OCI-LY1 (cell line): ENCODE data around the gene APBB3.

Source experiments
- H2AFZ ChIP-seq: fragments of 200-600 bp; sonication (generic), shearing (Covaris generic); 2 replicates; pipeline ENCODE4 v1.6.0; 2014; ENCODE audit warnings: antibody characterized with exemption, mild to moderate bottlenecking, low read length
- H3F3A ChIP-seq: fragments of 200-600 bp; sonication (generic), shearing (Covaris generic); 2 replicates; pipeline ENCODE4 v1.6.0; 2014; ENCODE audit warnings: mild to moderate bottlenecking, antibody characterized with exemption, low read length, moderate library complexity; ENCODE audit not compliant: insufficient read depth
- H3K27ac ChIP-seq: fragments of 200-600 bp; sonication (generic); 2 replicates; pipeline ENCODE4 v1.5.1; 2014; ENCODE audit warnings: low read length, mixed run types, mild to moderate bottlenecking, low read depth; ENCODE audit not compliant: poor library complexity, severe bottlenecking
- H3K27me3 ChIP-seq: fragments of 200-600 bp; sonication (generic); 2 replicates; pipeline ENCODE4 v1.6.0; 2014; ENCODE audit warnings: antibody characterized with exemption, mild to moderate bottlenecking, low read length, moderate library complexity; ENCODE audit not compliant: insufficient read depth
- H3K36me3 ChIP-seq: fragments of 200-600 bp; sonication (generic); 2 replicates; pipeline ENCODE4 v1.6.1; 2014; ENCODE audit warnings: mild to moderate bottlenecking, antibody characterized with exemption, low read length, moderate library complexity, mixed read lengths; ENCODE audit not compliant: insufficient read depth
- H3K4me1 ChIP-seq: fragments of 200-600 bp; sonication (generic); 2 replicates; pipeline ENCODE4 v1.5.1; 2014; ENCODE audit warnings: mild to moderate bottlenecking, low read length, moderate library complexity; ENCODE audit not compliant: insufficient read depth, severe bottlenecking
- H3K4me2 ChIP-seq: fragments of 200-600 bp; sonication (generic), shearing (Covaris generic); 2 replicates; pipeline ENCODE4 v1.6.1; 2014; ENCODE audit warnings: low read length
- H3K4me3 ChIP-seq: fragments of 200-600 bp; sonication (generic); 2 replicates; pipeline ENCODE4 v1.5.1; 2014; ENCODE audit warnings: low read length, low read depth, mild to moderate bottlenecking, mixed read lengths; ENCODE audit not compliant: poor library complexity, severe bottlenecking
- H3K79me2 ChIP-seq: fragments of 200-600 bp; shearing (Covaris generic); 2 replicates; pipeline ENCODE4 v1.6.1; 2016; ENCODE audit warnings: mixed run types, low read length, mixed read lengths; ENCODE audit not compliant: insufficient read depth
- H3K9ac ChIP-seq: fragments of 200-600 bp; sonication (generic), shearing (Covaris generic); 2 replicates; pipeline ENCODE4 v1.6.1; 2014; ENCODE audit warnings: mild to moderate bottlenecking, low read length, mixed read lengths
- H3K9me2 ChIP-seq: fragments of 200-600 bp; sonication (generic), shearing (Covaris generic); 2 replicates; pipeline ENCODE4 v1.6.1; 2014; ENCODE audit warnings: low read depth, mild to moderate bottlenecking, low read length, mixed read lengths
- H3K9me3 ChIP-seq: fragments of 200-600 bp; shearing (Covaris generic); 2 replicates; pipeline ENCODE4 v1.6.1; 2014; ENCODE audit warnings: low read length, mixed read lengths
- H4K20me1 ChIP-seq: fragments of 200-600 bp; sonication (generic), shearing (Covaris generic); 2 replicates; pipeline ENCODE4 v1.6.0; 2016; ENCODE audit warnings: mild to moderate bottlenecking, low read length; ENCODE audit not compliant: insufficient read depth
- CTCF ChIP-seq: fragments of 200-600 bp; sonication (generic), shearing (Covaris generic); IDR thresholded peaks from 2 replicates; pipeline ENCODE4 v1.5.1; 2017; ENCODE audit warnings: mild to moderate bottlenecking, antibody characterized with exemption, low read length, moderate library complexity, mixed read lengths
- EZH2 ChIP-seq: fragments of 200-600 bp; sonication (generic), shearing (Covaris generic); IDR thresholded peaks from 2 replicates; pipeline ENCODE4 v1.8.0; 2017; ENCODE audit warnings: borderline replicate concordance, mixed run types, mild to moderate bottlenecking, antibody characterized with exemption, low read length, moderate library complexity, mixed read lengths

The APBB3 gene

GRCh38 chr5:140567136-140567818 lies 2.9 kb upstream of the APBB3 start:
- no peaks in the 10 kb centered on the region for H3K9me2 ChIP-seq
- H3K27ac ChIP-seq = no peak overlapping the region
- TF ChIP-seq EZH2 = no peak
- no peak for TF ChIP-seq CTCF
- H3K9me3 ChIP-seq = no peaks in the 10 kb centered on the region
- no peak overlapping the region for H3K4me2 ChIP-seq
- H3K4me1 ChIP-seq = peaks cover 33% of the 10 kb centered on the region
- H3K9ac ChIP-seq = no peak overlapping the region
- H3K27me3 ChIP-seq = no peaks in the 10 kb centered on the region
- no peaks in the 10 kb centered on the region for H3K79me2 ChIP-seq
- H3K4me3 ChIP-seq = no peak overlapping the region
- no peak overlapping the region for H2AFZ ChIP-seq
- no peaks in the 10 kb centered on the region for H4K20me1 ChIP-seq
- H3F3A ChIP-seq = no peaks in the 10 kb centered on the region
- peaks cover 33% of the 10 kb centered on the region for H3K36me3 ChIP-seq

GRCh38 chr5:140566665-140567064 lies 2.3 kb upstream of the APBB3 start:
- Histone ChIP-seq H3F3A (no peaks in the 10 kb centered on the region), H4K20me1 (no peaks in the 10 kb centered on the region), H3K36me3 (peaks cover 33% of the 10 kb centered on the region), H2AFZ (no peak overlapping the region), H3K9me2 (no peaks in the 10 kb centered on the region), H3K79me2 (no peaks in the 10 kb centered on the region), H3K9ac (no peak overlapping the region), H3K27me3 (no peaks in the 10 kb centered on the region), H3K4me3 (no peak overlapping the region), H3K4me2 (no peak overlapping the region), H3K27ac (no peak overlapping the region), H3K4me1 (peaks cover 33% of the 10 kb centered on the region), H3K9me3 (no peaks in the 10 kb centered on the region)
- TF ChIP-seq EZH2 (no peak), CTCF (no peak)

GRCh38 chr5:140565780-140566095 lies 1.3 kb upstream of the APBB3 start:
- TF ChIP-seq EZH2 = no peak
- TF ChIP-seq CTCF = no peak
- peak overlapping the region; percentile 57 for H3K27ac ChIP-seq
- H3K9me3 ChIP-seq = no peaks in the 10 kb centered on the region
- peak overlapping the region; percentile 94 for H3K4me2 ChIP-seq
- peaks cover 33% of the 10 kb centered on the region for H3K4me1 ChIP-seq
- H4K20me1 ChIP-seq = no peaks in the 10 kb centered on the region
- peak overlapping the region; percentile 92; the same call in 1 of the 2 replicates for H3K9ac ChIP-seq
- no peaks in the 10 kb centered on the region for H3K79me2 ChIP-seq
- no peaks in the 10 kb centered on the region for H3F3A ChIP-seq
- no peaks in the 10 kb centered on the region for H3K9me2 ChIP-seq
- no peak overlapping the region for H2AFZ ChIP-seq
- H3K36me3 ChIP-seq = peaks cover 33% of the 10 kb centered on the region
- no peaks in the 10 kb centered on the region for H3K27me3 ChIP-seq
- H3K4me3 ChIP-seq = peak overlapping the region; percentile 79
